Stimulated activated CD4-positive, alpha-beta T cell treated with anti-CD3 and anti-CD28 coated beads, Interleukin-1b, Interleukin-23, amount 100 ng/mL, for 48 hours (primary cell): ENCODE data around the gene RAB36.

Experiments
- DNase-seq: peaks from one replicate; pipeline ENCODE4 v3.0.0-alpha.2; 2020

Gene RAB36

GRCh38 chr22:23108249-23109078 lies 36.8 kb upstream of the RAB36 start:
- DNase-seq: no peak

GRCh38 chr22:23109079-23109347 lies 36.3 kb upstream of the RAB36 start:
- no peak for DNase-seq

- no peak for DNase-seq
Observed at GRCh38 chr22:23109441-23109978, 35.8 kb upstream of the RAB36 start.

- no peak for DNase-seq
Observed at GRCh38 chr22:23110190-23110921, 34.9 kb upstream of the RAB36 start.

GRCh38 chr22:23110922-23111527 lies 34.3 kb upstream of the RAB36 start:
- no peak for DNase-seq

GRCh38 chr22:23112472-23113012 lies 32.7 kb upstream of the RAB36 start:
- DNase-seq: no peak

GRCh38 chr22:23113067-23113846 lies 32.0 kb upstream of the RAB36 start:
- no peak for DNase-seq

- DNase-seq: no peak
Observed at GRCh38 chr22:23113847-23114720, 31.2 kb upstream of the RAB36 start.

- DNase-seq: no peak
Observed at GRCh38 chr22:23114721-23115020, 30.6 kb upstream of the RAB36 start.

- no peak for DNase-seq
Observed at GRCh38 chr22:23115369-23115768, 29.9 kb upstream of the RAB36 start.

- no peak for DNase-seq
Observed at GRCh38 chr22:23115825-23116494, 29.3 kb upstream of the RAB36 start.

GRCh38 chr22:23116506-23117263 lies 28.6 kb upstream of the RAB36 start:
- no peak for DNase-seq

- no peak for DNase-seq
Observed at GRCh38 chr22:23117275-23117674, 28.0 kb upstream of the RAB36 start.

GRCh38 chr22:23117891-23118646 lies 27.2 kb upstream of the RAB36 start:
- no peak for DNase-seq

GRCh38 chr22:23118647-23119493 lies 26.4 kb upstream of the RAB36 start:
- no peak for DNase-seq

GRCh38 chr22:23119494-23120414 lies 25.5 kb upstream of the RAB36 start:
- peak; percentile 72 for DNase-seq

- no peak for DNase-seq
Observed at GRCh38 chr22:23120415-23120899, 24.8 kb upstream of the RAB36 start.
